GM19239 (cell line): ENCODE data around the gene ZNF775.

ENCODE experiments used
- DNase-seq: peaks from one replicate; pipeline ENCODE4 v3.0.0; 2011; ENCODE audit warnings: low spot score; ENCODE audit not compliant: insufficient read length
- FAIRE-seq: peaks from 2 replicates; lab custom pipeline; 2011; peaks lifted over from hg19 to GRCh38; lab: Jason Lieb, UNC

The ZNF775 gene

DNA sequence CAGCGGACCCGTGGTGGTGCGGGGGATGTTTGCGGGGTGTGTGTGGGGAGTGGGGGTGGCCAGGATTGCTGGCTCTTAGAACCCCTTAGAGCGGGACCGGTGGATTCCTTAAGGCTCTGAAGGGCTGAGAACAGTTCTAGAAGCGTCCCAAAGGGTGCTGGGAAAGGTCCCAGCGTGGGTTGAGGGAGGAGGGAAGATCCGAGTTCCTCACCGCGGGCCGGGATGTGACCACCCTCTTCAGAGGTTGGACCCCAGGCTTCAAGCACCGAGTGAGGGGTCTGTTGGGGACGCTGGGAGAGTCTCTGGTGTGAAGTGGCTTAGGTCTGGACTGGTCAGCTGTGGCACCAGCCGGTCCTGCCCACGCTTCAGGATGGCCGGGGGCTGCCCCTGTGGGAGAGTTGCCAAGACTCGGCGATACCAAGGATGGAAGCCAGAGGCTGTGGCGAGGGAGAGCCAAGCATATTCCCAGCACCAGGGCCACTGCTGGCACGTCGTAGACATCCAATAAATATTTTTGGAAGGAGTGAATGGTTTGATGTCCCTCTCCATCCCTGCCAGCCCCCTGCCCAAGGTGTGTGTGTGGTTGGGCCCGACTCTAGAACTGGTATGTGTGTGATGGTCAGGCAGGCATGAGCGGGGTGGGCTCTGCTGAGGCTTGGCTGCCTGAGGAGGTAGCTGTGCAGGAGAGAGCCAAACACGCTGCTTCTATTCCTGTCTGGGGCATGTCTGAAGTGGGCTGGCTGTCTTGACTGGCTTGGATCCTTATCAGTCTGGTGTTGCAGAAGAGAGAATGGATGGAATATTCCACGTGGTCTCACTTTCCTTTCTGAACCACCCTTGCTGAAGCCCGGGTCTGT lies 19.2 kb downstream of the ZNF775 start:
- FAIRE-seq = no peak
- DNase-seq = no peak

GRCh38 chr7:150398965-150399320 lies 19.8 kb downstream of the ZNF775 start:
- FAIRE-seq (no peak), DNase-seq (no peak)

DNA sequence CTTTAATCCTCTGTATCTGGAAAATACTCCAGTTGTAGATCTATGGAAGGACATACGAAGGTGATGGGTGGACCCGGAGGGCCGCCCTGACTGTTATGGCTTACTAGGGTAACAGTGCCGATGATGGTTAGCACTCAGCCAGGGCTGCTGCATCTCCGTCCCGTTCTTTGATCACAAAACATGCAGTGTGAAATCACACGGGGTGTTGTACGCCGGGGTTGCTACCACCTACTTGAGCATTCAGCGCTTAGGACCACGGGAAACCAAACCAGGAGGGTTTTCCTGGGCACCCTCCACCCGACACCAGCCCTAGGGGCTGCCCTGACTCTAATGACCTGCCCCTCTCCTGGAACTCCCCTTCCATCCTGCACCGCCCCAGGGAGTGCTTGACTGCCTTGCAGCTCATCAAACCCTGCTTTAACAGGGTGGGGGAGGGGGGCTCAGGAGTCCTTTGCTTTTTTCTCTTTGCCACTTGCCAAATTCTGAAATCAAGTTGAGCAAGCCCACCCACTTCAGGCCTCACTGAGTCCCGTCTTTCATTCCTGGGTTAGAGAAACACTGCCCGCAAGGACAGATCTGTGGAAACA lies 20.4 kb downstream of the ZNF775 start:
- DNase-seq (no peak), FAIRE-seq (peak; percentile 11)

DNA sequence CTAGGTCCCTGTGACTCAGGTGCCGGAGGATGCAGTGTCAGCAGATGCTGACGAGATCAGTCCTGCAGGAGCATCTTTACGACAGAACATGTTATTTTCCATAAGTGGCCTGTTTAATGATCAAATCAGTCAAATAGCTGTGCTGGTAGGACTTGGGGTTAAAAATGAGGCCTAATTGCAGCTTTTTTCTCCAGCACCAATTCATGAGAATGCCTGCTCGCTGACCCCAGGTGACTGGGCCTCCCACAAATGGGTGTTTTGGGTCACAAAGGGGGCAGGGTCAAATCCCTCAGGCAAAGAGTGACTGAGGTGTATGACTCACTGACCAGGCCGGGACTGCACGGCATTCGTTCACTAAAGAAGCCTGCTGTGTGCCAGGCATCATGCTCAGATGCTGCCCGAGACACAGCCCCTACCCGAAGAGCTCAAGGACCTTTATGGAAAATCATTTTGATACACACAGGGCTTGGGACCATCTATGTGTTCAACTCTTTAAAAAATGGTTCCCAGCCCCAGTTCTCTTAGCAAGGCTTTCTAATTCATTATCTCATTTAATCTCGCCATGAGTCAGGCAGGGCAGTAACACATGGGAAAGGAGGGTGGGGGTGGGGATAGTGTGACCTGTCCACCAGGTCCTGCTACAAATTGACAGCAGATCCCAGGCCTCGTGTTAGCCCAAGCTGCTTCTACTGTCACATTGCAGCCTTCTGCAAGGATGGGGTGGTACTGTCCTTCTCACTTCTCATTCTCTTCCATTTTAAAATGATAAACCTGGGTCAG lies 21.1 kb downstream of the ZNF775 start:
- FAIRE-seq = no peak
- DNase-seq = no peak

GRCh38 chr7:150400788-150401423 lies 21.8 kb downstream of the ZNF775 start:
- FAIRE-seq (no peak), DNase-seq (no peak)

GRCh38 chr7:150401424-150401790 lies 22.3 kb downstream of the ZNF775 start:
- FAIRE-seq = no peak
- no peak for DNase-seq

GRCh38 chr7:150401861-150402631 lies 22.9 kb downstream of the ZNF775 start:
- DNase-seq = no peak
- FAIRE-seq = no peak

DNA sequence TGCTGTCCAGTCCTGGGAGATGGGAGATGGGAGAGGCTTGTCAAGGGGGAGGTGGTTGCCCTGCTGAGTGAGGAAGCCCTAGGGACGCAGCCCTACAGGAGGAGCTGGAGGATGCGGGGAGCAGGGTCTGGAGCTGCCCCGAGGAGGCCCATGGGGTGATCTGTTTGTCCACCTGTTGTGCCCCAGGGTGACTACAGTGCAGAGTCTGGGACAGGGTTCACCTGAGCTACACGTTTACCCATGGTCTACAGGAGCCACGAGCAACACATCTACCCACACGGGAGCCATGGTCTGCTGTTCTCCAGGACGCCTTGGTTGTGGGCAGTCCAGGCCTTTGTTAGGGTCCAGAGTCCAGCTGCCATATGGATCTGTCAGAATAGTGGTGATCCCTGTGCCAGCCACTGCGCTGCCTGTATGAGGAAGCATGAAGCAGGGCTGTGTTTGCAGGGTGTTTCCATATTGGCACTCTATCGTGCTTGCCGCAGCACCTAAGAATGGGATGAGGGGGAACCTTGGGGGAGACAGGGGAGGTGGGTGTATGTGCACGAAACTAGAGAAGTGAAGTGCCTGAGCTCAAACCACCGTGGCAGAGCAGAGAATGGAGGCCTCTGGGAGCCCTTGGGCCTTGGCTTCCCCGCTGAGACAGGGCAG lies 23.7 kb downstream of the ZNF775 start:
- FAIRE-seq (no peak), DNase-seq (no peak)

DNA sequence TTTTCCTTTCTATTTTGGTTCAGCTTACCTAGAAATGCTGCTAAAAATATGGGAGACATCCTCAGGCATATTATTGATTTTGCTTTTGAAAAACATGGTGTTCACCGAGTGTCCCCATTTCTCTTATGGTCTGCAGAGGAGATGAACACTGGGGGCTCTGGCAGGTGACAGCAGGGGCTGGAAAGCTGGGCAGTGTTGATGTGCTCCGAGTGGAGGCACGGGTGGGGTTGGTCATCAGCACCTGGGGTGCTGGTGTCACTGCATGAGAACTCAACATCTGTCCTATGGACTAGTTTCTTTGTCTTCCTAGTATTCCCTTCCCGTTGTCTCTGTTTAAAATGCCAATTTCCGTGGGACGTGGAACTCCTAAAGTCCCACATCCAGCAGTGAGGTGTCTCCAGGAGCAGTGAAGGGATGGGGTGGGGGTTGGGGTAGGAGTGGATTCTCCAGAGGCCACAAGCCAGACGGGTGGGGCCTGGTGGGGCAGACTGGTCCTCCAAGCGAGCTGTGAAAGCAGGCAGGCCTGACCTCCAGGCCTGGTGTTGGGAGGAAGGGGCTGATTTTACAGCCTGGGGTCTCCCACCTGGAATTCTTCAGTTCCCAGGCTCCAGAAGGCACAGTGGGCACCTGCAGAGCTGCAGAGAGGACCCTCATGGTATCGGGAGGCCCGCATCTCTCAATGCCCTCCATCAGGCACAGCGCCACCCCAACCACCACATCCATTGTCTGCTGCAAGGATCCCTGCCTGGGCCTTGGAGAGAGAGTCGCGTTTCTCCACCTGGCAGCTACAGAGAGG lies 24.4 kb downstream of the ZNF775 start:
- DNase-seq = no peak
- FAIRE-seq = no peak

DNA sequence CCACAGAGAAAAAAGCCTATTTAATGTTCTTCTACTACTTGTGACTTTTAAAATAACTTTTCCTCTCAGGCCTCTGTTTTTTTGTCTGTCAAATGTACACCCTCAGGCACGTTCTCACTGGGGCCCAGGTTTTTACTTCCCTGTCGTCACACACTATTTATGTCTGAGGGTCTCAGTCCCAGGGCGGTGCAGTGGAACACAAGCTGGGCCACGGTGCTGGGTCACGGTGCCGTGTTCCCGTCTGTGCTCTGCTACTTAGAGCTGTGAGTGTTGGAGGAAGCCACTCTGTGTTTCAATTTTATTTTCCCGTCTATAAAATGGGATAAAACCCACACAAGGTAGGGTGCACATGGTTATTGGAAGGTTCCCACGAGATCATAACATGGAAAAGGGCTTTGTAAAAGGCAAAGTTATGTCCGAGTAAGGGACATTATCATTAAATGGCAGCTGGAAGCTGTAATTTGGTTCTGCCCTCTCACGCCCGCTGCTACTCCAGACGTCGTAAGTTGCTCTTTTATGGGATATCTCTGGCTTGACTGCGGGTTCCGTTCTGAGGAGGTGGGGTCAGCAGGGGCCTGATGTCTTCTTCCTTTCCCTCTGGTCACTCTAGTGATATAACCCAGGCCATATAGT lies 25.2 kb downstream of the ZNF775 start:
- FAIRE-seq = peak; percentile 54
- DNase-seq = no peak

- FAIRE-seq (no peak), DNase-seq (peak; percentile 79)
Measured at GRCh38 chr7:150404805-150405583, 25.9 kb downstream of the ZNF775 start.

- FAIRE-seq = peak; percentile 64
Measured at GRCh38 chr7:150405584-150406311, 26.6 kb downstream of the ZNF775 start.

DNA sequence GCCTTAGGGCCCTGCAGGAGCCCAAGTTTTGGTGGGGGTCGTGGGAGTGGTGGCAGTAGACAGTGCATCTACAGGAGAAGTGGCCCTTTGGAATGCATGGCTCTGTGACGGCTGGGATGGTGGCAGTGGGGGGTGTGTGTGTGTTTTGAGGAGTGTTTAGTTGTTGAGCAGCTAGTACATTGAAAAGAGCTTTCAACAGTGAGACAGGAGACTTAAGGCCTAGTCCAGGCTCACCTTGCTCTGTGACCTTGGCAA lies 27.1 kb downstream of the ZNF775 start:
- no peak for DNase-seq
- no peak for FAIRE-seq

More at GRCh38 chr7:150405584-150406311, 26.6 kb downstream of the ZNF775 start:
- DNase-seq = no peak

DNA sequence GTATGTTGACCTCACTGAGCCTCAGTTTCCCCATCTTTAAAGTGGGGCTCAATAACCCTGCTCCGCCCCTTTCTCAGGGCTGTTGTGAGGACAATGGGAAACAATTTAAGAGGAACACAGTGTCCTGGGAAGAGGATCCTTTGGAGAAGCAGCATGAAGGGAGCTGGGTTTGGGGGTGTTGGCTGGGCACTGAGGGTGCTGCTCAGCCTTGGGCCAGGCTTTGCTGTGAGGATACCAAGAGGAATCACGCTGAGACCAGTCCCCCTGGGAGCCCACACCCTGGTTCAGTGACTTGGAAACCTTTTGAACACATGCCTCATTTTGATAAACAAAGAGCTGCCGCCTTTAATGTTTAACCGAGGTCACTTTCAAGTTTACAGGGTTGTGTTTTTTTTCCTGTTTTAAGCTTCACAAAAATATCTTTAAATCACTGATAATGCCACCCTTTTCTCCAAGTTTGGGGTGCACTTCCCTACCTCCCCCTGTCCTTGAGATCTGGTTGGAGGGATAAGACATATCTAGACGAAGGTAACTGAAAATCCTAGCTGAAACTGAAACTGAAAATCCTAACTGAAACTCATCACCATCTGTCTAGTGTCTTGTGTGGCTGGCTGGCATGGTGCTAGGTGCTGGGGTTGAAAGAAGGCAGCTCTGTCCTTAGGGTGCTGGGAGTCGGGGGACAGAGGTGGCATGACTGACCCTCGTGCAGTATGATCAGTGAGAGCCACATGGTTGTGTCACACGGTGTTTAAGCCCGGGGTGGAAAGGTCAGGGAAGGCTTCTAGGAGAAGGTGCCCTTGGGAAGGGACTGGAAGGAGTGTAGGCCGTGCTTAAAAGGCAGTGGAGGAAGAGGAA lies 27.7 kb downstream of the ZNF775 start:
- FAIRE-seq = peak; percentile 99
- peak; percentile 82 for DNase-seq

DNA sequence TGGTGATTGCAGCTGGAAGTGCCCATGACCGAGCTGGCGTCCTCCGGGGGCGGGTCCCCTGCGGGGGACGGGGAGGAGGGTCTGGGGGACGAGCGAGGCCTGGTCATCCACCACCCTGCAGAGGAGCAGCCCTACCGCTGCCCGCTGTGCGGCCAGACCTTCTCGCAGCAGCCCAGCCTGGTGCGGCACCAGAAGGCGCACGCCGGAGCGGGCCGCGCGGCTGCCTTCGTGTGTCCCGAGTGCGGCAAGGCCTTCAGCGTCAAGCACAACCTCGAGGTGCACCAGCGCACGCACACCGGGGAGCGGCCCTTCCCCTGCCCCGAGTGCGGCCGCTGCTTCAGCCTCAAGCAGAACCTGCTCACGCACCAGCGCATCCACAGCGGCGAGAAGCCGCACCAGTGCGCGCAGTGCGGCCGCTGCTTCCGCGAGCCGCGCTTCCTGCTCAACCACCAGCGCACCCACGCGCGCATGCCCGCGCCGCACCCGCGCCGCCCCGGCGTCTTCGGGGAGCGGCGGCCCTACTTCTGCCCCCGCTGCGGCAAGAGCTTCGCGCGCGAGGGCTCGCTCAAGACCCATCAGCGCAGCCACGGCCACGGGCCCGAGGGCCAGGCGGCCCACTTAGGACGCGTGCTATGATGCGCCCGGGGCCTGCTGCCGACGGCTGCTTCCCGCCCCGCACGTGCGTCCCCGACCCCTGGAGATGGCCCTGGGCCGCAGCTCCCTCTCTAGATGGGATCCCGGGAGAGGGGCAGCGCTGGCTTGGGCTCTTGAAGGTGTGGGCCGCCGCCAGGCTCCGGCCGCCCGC lies 28.7 kb downstream of the ZNF775 start:
- no peak for FAIRE-seq
- DNase-seq = no peak
